Medulla oblongata (tissue), 1 donor: ENCODE measurements around the gene CHSY3.

Source experiments
- DNase-seq: peaks from one replicate; pipeline ENCODE4 v3.0.0-alpha.2; 2015; ENCODE audit errors: extremely low spot score

CHSY3 gene

DNA sequence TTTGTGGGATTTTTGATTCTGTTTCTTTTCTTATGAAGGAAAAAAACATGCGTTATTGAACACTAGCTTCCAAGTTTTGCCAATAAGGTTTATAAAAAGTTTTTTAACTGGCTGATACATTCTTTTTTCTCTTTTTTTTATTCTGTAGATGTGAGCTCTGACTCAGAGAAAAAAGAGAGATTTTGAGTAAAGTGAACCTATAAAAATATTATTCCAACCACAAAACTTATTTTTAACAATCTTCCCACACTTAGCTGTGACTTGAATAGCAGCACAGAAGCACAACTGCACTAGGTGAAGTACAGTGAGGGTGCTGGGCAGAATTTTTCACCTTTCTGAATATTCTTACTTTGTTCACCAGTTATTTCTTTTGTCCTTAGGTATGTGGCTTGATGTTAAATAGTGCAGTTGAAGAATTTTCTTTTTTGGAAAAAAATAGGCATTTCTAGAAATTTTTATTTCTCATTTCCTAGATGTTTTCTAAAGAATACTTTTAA lies 41.6 kb downstream of the CHSY3 start:
- DNase-seq = no peak

DNA sequence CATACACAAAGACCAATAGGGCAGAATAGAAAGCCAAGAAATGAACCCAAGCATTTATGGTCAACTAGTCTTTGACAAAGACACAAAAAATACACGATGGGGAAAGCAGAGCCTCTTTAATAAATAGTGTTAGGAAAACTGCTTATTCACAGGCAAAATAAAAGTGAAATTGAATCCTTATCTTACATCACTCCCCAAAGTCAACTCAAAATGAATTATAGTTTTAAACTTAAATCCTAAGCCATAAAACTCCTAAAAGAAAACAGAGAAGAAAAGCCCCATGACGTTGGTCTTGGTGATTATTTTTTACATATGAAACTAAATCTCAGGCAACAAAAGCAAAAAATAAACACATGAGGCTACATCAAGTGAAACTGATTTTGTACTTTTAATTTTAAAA lies 46.8 kb downstream of the CHSY3 start:
- DNase-seq = no peak

DNA sequence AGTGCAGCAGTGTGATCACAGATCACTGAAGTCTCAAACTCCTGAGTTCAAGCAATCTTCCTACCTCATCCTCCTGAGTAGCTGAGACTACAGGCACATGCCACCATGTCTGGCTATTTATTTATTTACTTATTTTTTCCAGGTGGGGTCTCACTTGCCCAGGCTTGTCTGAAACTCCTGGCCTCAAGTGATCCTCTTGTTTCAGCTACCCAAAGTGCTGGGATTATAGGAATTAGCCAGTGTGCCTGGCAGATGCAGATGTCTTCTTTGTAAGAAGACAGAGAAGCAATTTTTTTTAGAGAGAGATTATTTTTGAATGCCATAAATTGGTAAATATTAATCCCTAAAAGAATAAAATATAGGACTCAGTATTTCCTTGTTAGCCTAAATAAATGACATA lies 54.3 kb downstream of the CHSY3 start:
- DNase-seq = no peak

DNA sequence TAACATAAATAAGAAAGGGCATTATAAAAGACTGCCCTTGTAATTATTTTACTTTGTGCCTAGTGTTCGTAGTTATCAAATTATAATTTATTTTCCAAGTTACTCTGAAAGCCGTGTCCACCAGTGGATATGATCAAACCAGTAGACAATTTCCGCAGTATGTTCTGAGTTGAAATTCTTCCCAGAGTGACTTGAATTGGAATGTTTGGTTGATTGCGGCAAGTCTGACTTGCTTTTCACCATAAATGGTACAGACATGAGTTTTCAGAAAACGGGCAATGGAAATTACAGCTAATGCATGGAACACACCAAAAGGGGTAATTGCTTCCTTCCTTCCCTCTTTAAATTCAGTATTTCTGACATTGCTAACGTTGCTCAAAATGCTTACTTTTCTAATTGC lies 56.6 kb downstream of the CHSY3 start:
- DNase-seq = no peak

DNA sequence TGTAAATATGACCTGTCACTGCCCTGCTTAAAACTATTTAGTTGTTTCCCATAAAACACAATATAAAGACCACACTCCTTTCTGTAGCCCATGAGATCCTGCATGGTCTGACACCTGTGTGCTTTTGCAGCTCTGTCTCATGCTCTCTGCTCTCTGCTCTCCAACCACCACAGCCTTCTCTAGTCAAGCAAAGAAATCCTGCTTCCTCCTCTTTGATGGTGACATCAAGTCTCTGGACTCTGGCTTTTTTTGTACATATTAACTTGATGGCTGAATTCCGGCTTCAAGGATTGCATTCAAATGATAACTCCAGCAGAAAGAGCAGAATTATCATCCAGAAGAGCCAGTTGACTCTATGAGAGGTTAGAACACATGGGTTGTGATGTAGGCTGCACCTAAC lies 58.2 kb downstream of the CHSY3 start:
- no peak for DNase-seq

DNA sequence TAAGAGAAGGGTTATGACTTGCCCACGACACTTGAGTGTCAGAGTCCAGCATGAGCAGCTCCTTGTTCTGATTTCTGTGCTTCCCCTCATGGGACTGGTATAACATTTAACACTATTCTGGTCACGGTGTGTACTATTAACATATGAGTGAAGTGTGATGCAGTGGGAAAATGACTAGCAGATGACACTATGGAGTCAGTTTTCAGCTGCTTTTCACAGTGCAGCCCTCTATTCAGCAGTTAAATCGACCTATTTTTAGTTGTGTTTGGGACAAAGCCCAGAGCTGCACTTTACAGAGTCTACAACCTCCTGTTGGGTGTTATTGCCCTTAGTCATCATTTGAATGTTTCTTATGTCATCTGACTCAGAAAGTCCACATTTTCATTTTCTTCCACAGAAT lies 59.1 kb downstream of the CHSY3 start:
- DNase-seq = no peak

DNA sequence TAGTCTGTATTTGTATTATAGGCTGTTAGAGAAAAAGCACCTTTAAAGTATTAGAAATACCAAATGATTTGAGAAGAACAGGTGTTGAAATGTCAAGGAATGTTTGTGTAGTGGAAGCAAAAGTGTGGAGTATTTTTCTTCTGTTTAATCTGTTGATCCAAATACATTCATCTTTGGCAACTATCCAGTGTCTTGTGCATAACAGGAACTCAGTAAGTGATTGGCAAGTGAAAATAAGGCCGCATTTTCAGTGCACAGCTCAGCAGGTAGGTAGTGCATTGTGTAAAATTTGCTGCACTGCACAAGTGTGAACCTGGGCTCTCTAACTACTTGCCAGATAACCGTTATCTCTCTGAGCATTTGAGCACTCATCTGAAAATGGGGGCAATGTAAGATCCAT lies 61.8 kb downstream of the CHSY3 start:
- DNase-seq = no peak

DNA sequence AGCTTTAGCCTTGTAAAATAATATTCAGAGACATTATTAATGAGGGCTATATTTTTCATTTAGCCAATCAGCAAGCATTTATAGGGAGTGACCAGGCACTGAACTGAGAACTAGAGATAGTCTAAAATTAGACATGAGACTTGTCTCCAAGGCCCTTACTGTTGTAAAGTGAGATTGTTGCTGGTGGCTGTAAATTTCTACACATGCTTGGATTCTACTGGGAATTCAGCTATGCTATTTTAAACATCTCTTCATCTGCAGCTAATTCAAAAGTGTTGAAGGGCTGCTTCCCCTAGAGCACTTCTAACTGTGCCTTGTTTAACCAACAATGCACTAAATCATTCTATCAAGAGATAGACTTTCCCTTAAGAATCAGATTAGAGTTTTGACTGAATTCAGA lies 67.4 kb downstream of the CHSY3 start:
- no peak for DNase-seq

DNA sequence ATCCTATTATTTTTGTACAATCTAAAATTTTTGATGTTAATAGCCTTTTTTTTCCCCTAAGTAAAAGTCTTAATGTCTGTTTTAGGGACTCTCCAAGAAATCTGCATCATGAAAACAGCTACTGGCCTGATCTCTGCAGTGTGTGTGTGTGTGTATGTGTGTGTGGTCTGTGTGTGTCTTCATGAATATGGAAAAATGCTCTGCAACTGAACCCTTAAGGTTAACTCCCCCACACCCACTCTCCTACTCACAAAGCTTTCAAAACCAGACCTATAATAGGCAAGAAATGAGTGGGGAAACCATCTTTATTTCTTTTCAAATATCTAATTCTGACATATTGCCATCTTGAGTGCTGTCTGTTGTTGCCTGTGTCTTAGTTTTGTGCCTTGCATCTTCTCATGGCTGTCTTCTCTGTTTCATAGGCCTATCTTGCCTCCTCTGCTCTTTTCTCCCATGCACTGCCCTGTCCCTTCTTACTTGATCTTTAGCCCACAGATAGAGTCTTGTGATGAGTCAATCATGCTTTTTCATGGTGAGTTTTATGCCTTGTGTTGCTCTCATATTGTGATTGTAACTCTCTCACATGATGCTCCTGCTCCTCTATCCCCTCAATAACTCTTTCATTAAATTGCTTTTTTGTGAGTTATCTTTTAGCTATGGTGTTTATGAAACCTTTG lies 68.3 kb downstream of the CHSY3 start:
- DNase-seq = no peak

DNA sequence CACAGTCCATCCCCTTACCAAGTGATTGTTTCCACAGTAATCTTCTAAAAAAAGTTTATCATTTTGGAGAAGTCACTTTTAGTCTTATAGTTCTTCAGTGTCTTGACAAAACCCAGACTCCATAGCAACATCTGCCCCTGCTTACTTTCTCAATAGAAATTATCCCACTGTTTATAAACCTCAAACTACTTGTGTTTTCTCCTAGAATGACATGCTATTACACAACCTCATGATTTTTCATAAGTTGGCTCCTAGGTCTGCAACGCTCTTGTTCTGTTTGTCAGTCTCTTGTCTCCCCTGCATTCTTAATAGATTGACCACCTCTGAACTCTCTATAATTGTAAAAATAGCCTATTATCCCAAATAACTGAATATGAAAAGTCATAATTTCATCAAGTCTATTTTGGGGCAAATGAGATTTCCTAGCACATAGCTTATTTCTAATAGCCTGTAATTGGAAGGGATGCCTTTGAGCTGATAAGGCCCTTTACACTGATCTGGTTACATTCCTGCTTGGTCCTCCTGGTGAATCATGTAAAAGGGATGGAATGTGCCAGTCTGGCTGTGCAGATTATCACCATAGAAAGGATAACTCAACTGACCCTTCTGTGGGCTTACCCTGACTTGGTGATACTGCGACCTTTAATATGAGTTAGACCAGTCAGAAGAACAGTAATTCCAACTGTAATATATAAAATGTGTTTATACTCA lies 69.6 kb downstream of the CHSY3 start:
- DNase-seq = no peak

DNA sequence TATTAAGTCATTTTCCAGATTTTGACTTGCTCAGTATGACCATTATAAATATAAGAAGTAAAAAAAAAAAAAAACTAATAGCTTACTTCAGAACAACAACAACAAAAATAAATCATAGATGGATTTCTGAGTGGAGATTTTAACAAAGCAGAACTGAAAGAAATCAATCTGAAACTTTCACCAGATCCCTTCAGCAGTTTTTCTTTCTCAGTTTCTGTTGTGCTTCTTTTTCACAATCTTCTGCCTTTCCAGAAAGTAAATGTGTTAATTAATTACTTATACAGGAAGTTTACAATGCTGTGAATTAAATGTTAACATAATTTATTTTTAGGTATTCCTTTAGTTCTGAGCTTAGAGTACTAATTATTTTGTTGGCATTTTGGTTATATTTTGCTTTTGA lies 73.5 kb downstream of the CHSY3 start:
- no peak for DNase-seq

DNA sequence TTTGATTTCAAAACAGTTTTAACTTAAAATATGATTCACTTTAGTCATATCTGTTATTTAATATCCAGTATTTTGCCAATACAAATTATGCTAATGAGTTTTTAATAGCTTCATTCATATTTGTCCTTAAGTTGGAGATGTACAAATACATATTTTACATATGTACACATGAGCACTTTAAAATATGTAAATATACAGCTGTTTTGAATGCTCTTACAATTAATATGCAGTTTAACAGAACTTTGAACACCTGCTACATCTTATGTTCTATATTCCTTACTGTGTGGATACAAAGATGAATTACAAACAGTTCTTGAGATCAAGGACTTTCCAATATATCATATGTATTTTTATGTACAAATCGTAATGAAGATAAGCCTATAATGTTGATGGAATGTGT lies 74.0 kb downstream of the CHSY3 start:
- no peak for DNase-seq

DNA sequence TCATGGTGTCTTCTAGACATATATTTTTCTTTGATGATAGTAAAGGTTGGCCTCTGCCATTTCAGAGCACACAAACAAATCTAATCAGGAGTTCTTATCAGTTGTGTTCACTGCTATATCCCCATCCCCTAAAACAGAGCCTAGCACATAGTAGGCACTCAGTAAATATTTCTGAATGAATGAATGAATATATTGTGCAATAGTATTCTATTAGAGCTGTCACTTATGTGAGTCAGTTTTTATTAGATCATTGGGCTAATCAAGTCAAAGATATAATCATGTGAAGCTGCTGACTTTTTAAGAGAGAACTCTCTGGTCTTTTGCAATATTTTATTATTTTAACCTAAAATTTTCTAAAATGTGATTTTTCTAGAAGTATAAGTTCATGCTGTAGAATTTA lies 84.2 kb downstream of the CHSY3 start:
- no peak for DNase-seq

DNA sequence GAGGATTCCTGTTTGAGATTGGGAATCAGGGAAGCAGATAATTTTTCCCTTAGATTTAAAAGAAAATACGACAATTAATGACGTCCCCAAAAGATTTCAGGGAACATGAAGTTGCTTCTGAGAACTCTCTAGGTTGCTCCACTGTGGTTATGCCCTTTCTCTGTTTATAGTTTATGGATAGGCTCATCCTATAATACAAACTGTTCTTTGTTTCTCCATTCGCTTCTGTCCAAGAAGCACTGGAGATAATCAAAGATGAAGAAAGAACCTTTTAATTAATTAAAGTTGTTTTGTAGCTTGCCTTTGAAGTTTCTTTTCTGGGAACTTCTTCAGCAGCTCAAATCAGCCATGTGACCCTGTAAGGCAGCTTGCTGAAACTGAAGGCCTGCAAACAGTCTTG lies 87.5 kb downstream of the CHSY3 start:
- DNase-seq = no peak

DNA sequence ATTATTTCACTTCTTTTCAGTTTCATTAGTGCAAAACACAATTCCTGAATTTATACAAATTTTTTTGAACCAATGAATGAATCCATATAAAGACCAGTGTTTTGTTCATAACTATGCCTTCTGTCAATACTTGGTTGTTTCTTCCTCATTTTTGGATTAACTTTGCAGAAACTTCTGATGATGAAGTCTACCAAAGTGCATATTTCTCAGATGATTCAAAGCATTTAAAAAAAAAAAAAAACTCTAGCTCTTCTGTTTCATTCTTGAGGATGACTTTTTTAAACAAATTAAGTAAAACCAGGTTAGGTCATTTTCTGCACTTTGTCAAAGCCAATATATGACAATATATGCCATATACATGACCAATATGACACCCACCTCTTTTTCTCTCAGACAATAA lies 92.6 kb downstream of the CHSY3 start:
- DNase-seq = no peak

DNA sequence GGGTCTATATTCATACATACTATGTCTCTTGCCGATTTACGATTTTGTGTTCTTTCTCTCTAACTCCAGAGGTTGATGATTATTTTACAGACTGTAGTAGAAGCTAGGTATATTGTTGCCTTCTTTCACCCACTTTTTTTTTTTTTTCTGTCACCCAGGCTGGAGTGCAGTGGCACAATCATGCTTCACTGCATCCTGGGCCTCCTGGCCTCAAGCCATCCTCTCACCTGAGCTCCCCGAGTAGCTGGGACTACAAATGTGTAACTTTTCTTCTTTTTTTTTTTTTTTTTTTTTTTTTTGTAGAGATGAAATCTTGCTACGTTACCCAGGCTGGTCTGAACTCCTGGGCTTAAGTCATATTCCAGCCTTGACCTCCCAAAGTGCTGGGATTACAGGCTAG lies 96.2 kb downstream of the CHSY3 start:
- DNase-seq = no peak

DNA sequence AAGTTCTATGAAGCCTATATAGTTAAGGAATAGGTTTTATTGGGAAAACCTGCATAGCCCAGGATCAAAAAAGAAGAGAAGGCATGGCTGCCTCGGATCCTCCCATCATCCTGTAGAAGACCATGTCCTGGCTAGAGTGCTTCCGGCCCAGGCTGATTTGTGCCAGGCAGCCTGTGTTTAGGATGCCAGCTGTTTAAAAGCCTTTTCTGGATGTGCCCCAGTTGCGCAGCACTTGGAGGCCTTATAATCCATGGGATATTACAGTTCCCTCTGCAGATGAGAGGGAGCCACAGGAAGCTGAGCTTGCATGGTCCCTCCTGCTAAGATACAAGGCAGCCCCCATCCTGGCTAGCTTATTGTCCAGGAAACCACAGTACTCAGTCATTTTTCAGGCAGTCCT lies 97.9 kb downstream of the CHSY3 start:
- no peak for DNase-seq

DNA sequence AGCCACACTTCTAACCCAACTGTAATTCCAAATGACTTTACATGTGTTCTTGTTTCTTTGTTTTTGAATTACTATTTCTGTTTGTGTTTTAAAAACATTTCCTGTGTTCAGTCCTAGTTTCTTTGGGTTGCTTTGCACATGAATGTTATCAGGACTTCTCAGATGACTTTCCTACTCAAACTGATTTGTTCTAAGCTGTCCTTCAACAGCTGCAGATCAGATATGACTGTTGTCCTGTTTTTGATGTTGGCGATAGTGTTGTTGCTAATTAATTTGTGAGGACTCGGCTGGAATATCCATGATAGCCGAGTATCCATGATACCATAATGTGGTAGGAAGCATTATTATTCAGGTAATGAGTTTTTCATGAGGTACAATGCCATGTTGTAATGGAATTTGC lies 98.6 kb downstream of the CHSY3 start:
- no peak for DNase-seq

DNA sequence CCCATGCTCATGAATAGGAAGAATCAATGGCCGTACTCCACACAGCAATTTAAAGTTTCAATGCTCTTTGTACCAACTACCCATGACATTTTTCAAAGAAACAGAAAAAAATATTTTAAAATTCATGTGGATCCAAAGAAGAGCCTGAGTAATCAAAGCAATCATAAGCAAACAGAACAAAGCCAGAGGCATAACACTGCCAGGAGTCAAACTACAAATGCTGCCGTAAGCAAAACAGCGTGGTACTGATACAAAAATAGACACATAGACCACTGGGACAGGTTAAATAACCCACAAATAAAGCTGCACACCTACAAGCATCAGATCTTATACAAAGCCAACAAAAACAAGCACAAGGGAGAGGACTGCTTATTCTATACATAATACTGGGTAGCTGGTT lies 107.7 kb downstream of the CHSY3 start:
- no peak for DNase-seq

DNA sequence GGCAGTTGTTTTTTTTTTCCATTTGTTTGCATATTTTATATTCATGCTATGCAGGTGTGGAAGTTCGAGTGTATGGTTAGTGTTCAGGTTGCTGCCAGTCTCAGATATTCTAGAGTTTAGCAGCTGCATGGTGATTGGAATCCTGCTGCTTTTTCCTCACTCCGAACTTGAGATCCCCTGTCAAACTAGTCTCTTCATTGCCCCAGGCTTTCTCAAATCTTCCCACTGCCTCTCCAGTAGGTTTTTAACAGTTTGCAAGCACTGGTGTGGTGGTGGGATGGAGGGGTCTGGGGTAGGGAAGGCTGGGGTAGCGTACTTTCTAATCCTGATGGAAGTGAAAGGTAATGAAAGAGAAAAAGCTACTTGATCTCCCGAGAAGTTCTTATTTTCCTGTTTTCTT lies 112.9 kb downstream of the CHSY3 start:
- no peak for DNase-seq

DNA sequence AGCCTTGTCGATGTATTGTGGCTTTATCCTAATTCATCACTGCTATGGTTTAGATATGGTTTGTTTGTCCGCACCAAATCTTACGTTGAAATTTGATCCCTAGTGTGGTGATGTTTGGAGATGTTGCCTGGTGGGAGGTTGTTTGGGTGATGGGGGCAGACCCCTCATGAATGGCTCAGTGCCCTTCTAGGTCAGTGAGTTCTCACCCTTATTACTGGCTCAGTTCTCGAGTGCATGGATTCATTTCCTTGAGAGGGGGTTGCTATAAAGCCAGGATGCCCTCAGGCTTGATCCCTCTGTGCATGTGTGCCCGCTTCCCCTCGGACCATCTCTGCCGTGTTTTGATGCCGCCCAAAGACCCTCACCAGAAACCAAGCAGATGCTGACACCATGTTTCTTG lies 114.4 kb downstream of the CHSY3 start:
- DNase-seq = no peak

DNA sequence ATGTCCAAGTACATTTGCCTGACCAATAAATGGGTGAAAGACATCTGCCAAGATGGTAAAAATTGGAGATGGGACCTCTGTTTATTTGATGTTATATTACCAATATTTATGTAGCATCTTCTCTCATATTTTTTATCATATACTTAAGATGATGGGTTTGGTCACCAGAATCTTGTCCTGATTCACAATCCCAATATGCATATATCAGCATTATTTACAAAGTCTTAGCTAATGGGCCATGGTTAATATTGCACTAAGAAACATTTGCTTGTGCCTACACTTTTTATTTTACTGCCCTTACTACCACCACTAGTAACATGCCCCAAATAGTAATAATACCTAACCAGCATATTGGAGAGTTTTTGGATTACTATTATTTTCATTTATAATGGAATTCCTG lies 116.7 kb downstream of the CHSY3 start:
- DNase-seq = no peak

DNA sequence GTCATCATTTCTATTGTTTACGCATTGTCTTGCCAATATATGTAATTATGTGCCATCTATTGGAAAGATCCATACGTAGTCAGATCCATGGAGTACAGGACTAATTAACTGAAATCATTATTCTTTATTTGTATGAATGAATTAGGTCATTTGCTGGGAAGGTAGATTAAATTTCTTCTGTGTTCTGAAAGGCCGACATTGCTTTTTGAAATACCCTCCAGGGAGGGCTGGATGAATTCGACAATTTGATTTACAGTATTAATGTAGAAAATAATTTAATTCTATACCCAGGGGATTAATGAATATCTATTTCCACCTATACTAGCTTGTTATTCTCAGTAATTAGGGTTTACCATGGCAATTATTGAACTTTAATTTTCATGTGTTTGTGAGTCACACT lies 117.6 kb downstream of the CHSY3 start:
- no peak for DNase-seq

DNA sequence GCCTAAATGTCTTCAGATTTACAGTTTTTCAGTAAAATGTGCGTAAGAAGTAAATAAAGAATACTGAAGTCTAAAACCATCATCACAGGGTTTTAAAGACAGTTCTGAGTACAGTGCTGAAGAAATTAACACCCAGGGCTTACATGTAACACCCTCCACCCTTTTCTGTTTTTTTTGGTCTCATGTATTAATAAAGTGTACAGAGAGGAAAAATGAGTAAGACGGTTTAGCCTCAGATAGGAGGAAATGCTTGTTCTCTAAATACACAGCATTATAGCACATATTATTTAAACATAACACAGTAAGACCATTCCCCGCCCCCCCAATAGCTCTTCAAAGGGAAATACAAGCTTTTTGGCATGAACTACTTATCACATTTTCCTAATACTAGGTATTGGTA lies 119.3 kb downstream of the CHSY3 start:
- no peak for DNase-seq
